ENCODE data around the gene HP. TPM values are rescaled to one million over a fixed set of nuclear protein-coding genes. Genes with fewer than 3 reads are reported as not detected.

HP gene
- total RNA-seq, 2 experiments from 2014 or later = not detected

DNA sequence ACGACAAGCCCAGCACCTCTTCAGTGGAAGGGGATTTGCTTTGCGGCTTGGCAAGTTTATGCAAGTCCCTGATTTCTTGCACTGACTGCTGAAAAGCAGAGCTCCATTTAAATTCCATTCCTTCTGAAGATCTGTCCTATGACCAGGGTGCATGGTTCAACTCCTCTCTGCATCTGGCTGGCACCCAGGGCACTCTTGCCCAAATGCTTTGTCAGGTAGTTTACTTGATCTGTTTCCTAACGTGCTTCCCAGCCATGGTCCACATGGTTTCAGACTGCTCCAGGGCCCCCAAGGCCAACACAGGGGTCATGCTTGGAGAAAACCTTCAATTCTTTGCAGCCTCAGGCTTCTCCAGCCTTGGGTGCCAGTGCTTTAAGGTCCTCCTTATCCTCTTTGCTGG is 11.2 kb upstream of the HP start:
- intact Hi-C loops (cut with micrococcal nuclease) = no loop called here
- peaks cover 8% of the 10 kb centered on the region for H3K36me3 Mint-ChIP-seq (ENCODE audit: low read depth)
- POLR2A ChIA-PET = no interaction called here
- H3K27me3 Mint-ChIP-seq = no peaks in the 10 kb centered on the region
- DNase-seq (no peak), ATAC-seq (no peak)
- no peak overlapping the region for H3K27ac Mint-ChIP-seq
- no peaks in the 10 kb centered on the region for H3K4me1 Mint-ChIP-seq (ENCODE audit: low read depth)
- H3K4me3 Mint-ChIP-seq = no peak overlapping the region
- CTCF ChIA-PET = no interaction called here
- TF ChIP-seq CTCF (IDR thresholded peaks at IDR 0.05) = no peak
- peaks cover 3% of the 10 kb centered on the region for H3K9me3 Mint-ChIP-seq

- CTCF ChIA-PET = no interaction called here
- no peak for DNase-seq
- POLR2A ChIA-PET = no interaction called here
- Mint-ChIP-seq H3K4me3 (no peak overlapping the region), H3K27me3 (no peaks in the 10 kb centered on the region), H3K36me3 (ENCODE audit: low read depth) (peaks cover 8% of the 10 kb centered on the region), H3K27ac (no peak overlapping the region), H3K9me3 (peaks cover 3% of the 10 kb centered on the region), H3K4me1 (ENCODE audit: low read depth) (no peaks in the 10 kb centered on the region)
- intact Hi-C loops (cut with micrococcal nuclease) = no loop called here
- ATAC-seq = no peak
- no peak for TF ChIP-seq CTCF (IDR thresholded peaks at IDR 0.05)
Measured at GRCh38 chr16:72043539-72043938, 10.8 kb upstream of the HP start.

DNA sequence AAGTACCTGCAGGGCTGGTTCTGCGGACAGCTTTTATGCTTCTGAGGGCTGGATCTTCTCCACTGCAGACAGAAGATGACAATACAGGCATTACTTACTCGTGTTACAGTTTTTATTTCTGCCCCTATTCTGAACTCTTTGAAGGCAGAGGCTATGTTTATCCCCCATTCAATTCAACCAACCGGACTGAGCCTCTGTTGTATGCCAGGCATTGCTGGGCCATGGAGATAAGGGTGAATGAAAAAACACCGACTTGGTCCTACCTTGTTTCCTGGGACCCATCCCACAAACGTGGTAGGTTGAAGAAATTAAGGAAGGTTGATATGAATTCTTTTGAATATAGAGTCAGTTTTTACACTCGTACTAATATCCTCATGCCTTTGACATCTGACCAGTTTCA is 10.0 kb upstream of the HP start:
- DNase-seq (no peak), ATAC-seq (no peak)
- no peak overlapping the region for H3K27ac Mint-ChIP-seq
- H3K27me3 Mint-ChIP-seq = no peaks in the 10 kb centered on the region
- no peak overlapping the region for H3K4me3 Mint-ChIP-seq
- no peak for TF ChIP-seq CTCF (IDR thresholded peaks at IDR 0.05)
- POLR2A ChIA-PET = no interaction called here
- no peaks in the 10 kb centered on the region for H3K4me1 Mint-ChIP-seq (ENCODE audit: low read depth)
- peaks cover 8% of the 10 kb centered on the region for H3K36me3 Mint-ChIP-seq (ENCODE audit: low read depth)
- intact Hi-C loops (cut with micrococcal nuclease) = no loop called here
- CTCF ChIA-PET = no interaction called here
- H3K9me3 Mint-ChIP-seq = peaks cover 7% of the 10 kb centered on the region

- no peak for TF ChIP-seq CTCF (IDR thresholded peaks at IDR 0.05)
- no peak overlapping the region for H3K27ac Mint-ChIP-seq
- H3K27me3 Mint-ChIP-seq = no peaks in the 10 kb centered on the region
- H3K4me1 Mint-ChIP-seq (ENCODE audit: low read depth) = no peaks in the 10 kb centered on the region
- no peak for DNase-seq
- ATAC-seq = no peak
- H3K4me3 Mint-ChIP-seq = no peak overlapping the region
- peaks cover 8% of the 10 kb centered on the region for H3K9me3 Mint-ChIP-seq
- ChIA-PET POLR2A (no interaction called here), CTCF (no interaction called here)
- peaks cover 8% of the 10 kb centered on the region for H3K36me3 Mint-ChIP-seq (ENCODE audit: low read depth)
- intact Hi-C loops (cut with micrococcal nuclease) = no loop called here
Measured at GRCh38 chr16:72044825-72045359, 9.4 kb upstream of the HP start.

- DNase-seq = no peak
- intact Hi-C loops (cut with micrococcal nuclease) = no loop called here
- Mint-ChIP-seq H3K4me1 (ENCODE audit: low read depth) (no peaks in the 10 kb centered on the region), H3K27ac (no peak overlapping the region), H3K4me3 (no peak overlapping the region), H3K36me3 (ENCODE audit: low read depth) (no peaks in the 10 kb centered on the region), H3K27me3 (no peaks in the 10 kb centered on the region), H3K9me3 (peaks cover 12% of the 10 kb centered on the region)
- ChIA-PET POLR2A (no interaction called here), CTCF (no interaction called here)
- ATAC-seq = no peak
- no peak for TF ChIP-seq CTCF (IDR thresholded peaks at IDR 0.05)
Measured at GRCh38 chr16:72049110-72049509, 5.2 kb upstream of the HP start.
